Thyroid gland (tissue), 4 donors: Measurements from ENCODE around the gene CXCR4. TPM values are rescaled to one million over a fixed set of nuclear protein-coding genes. Genes with fewer than 3 reads are reported as not detected.
"Not testable (repeated sequence)": the region's sequence is repeated elsewhere in the genome, so short reads cannot be mapped to it uniquely, and the experiment has no call there.

Experiments used
- DNase-seq, 2 donors: peaks; one replicate each; pipeline ENCODE4 v3.0.0-alpha.2; 2019
- H3K27ac ChIP-seq, 3 donors: fragments of 200-600 bp; sonication (generic); 1 replicate in 2 of 3; 2 replicates in 1 of 3; pipeline ENCODE4 v1.5.1; 2016 to 2019; ENCODE audit warnings: mild to moderate bottlenecking in 1 of 3, moderate library complexity in 1 of 3
- H3K27me3 ChIP-seq: fragments of 200-600 bp; sonication (generic); one replicate; pipeline ENCODE4 v1.5.1; 2019
- H3K36me3 ChIP-seq, 2 donors: fragments of 200-600 bp; sonication (generic); one replicate each; pipeline ENCODE4 v1.5.1; 2016 to 2019
- H3K4me1 ChIP-seq, 2 donors: fragments of 200-600 bp; sonication (generic); one replicate each; pipeline ENCODE4 v1.5.1; 2017 to 2019
- H3K4me3 ChIP-seq, 3 donors: fragments of 200-600 bp; sonication (generic); replicated peaks in 1 of 3; 1 replicate in 2 of 3; 2 replicates in 1 of 3; pipeline ENCODE4 v1.5.1; 2016; ENCODE audit warnings: mild to moderate bottlenecking in 1 of 3
- H3K9me3 ChIP-seq: fragments of 200-600 bp; sonication (generic); one replicate; pipeline ENCODE4 v1.5.1; 2017
- CTCF ChIP-seq, 6 experiments: fragments of 200-600 bp in 3 of 6; fragments of 450-650 bp in 3 of 6; sonication (generic) in 3 of 6; IDR thresholded peaks; one replicate each; pipeline ENCODE4 v1.5.1; 2016 to 2019; ENCODE audit warnings: antibody characterized with exemption in 6 of 6, mild to moderate bottlenecking in 2 of 6, inconsistent platforms in 1 of 6, moderate library complexity in 1 of 6
- POLR2A ChIP-seq, 2 donors: fragments of 450-650 bp; IDR thresholded peaks; one replicate each; pipeline ENCODE4 v1.6.1; 2017; ENCODE audit warnings: antibody characterized with exemption in 2 of 2, mild to moderate bottlenecking in 2 of 2, moderate library complexity in 1 of 2
- WGBS, 2 donors: methylation state at CpG; one replicate each; pipeline ENCODE4 v1.1.5; 2017; 5-methylcytosine and 5-hydroxymethylcytosine counted together
- intact Hi-C: fragments of 100-400 bp; cut with DNase I; formaldehyde crosslinking; loops from one replicate; pipeline ENCODE4 v1.15.1; 2023
- total RNA-seq, 4 donors: library from RNA; depleted of rRNA; stranded (reverse); fragments of >200 nt; gene quantifications; one replicate each; pipeline ENCODE4 v1.2.3, GENCODE V29; 2016

CXCR4 gene
- total RNA-seq, 4 donors from 2014 or later: 7.1 to 17.5 (median 13.5) TPM

GRCh38 chr2:136081582-136082210 lies 36.3 kb downstream of the CXCR4 start:
- Histone ChIP-seq H3K36me3 (no peaks in the 10 kb centered on the region), H3K27me3 (no peaks in the 10 kb centered on the region), H3K9me3 (no peaks in the 10 kb centered on the region), H3K4me1 (no peaks in the 10 kb centered on the region), H3K4me3 (no peak overlapping the region), H3K27ac (no peak overlapping the region)
- intact Hi-C loops: no loop called here
- TF ChIP-seq CTCF (IDR thresholded peaks at IDR 0.05) (no peak), POLR2A (IDR thresholded peaks at IDR 0.05) (no peak)
- no peak for DNase-seq
- WGBS, 2 donors: 91 to 93% methylated on average over 3 of the region's 3 CpGs

GRCh38 chr2:136080114-136080513 lies 37.8 kb downstream of the CXCR4 start:
- H3K36me3 ChIP-seq: no peaks in the 10 kb centered on the region
- intact Hi-C loops: no loop called here
- peaks cover 4 to 7% of the 10 kb centered on the region in 2 donors for H3K4me1 ChIP-seq
- H3K27ac ChIP-seq: no peak overlapping the region
- H3K4me3 ChIP-seq: no peak overlapping the region
- TF ChIP-seq CTCF (IDR thresholded peaks at IDR 0.05): no peak
- no peak for TF ChIP-seq POLR2A (IDR thresholded peaks at IDR 0.05)
- WGBS, 2 donors: 92 to 93% methylated on average over 2 of the region's 2 CpGs
- DNase-seq: no peak
- H3K9me3 ChIP-seq: no peaks in the 10 kb centered on the region
- H3K27me3 ChIP-seq: no peaks in the 10 kb centered on the region

- no peak overlapping the region for H3K27ac ChIP-seq
- H3K27me3 ChIP-seq: no peaks in the 10 kb centered on the region
- no peaks in the 10 kb centered on the region for H3K36me3 ChIP-seq
- H3K9me3 ChIP-seq: no peaks in the 10 kb centered on the region
- DNase-seq: no peak
- 94 to 96% methylated on average over 5 of the region's 5 CpGs for WGBS, 2 donors
- intact Hi-C loops: no loop called here
- TF ChIP-seq POLR2A (IDR thresholded peaks at IDR 0.05): no peak
- TF ChIP-seq CTCF (IDR thresholded peaks at IDR 0.05): no peak
- H3K4me3 ChIP-seq: no peak overlapping the region
- H3K4me1 ChIP-seq: peaks cover 14 to 17% of the 10 kb centered on the region in 2 donors
These were observed 40.8 kb downstream of the CXCR4 start for GRCh38 chr2:136077107-136077506.

- Histone ChIP-seq H3K36me3 (no peaks in the 10 kb centered on the region), H3K9me3 (no peaks in the 10 kb centered on the region), H3K4me1 (peaks cover 16 to 17% of the 10 kb centered on the region in 2 donors), H3K27ac (no peak overlapping the region), H3K4me3 (no peak overlapping the region), H3K27me3 (no peaks in the 10 kb centered on the region)
- intact Hi-C loops: no loop called here
- peak; percentile 50 to 55 for DNase-seq
- TF ChIP-seq CTCF (IDR thresholded peaks at IDR 0.05) (peak in 2 of 6 experiments; percentile 16 to 19), POLR2A (IDR thresholded peaks at IDR 0.05) (no peak)
- WGBS, 2 donors: 40 to 43% methylated on average over 12 of the region's 12 CpGs
These were observed 42.5 kb downstream of the CXCR4 start for GRCh38 chr2:136075476-136075875.

- Histone ChIP-seq H3K27me3 (no peaks in the 10 kb centered on the region), H3K4me3 (no peak overlapping the region), H3K4me1 (peaks cover 16 to 17% of the 10 kb centered on the region in 2 donors), H3K27ac (no peak overlapping the region), H3K9me3 (no peaks in the 10 kb centered on the region), H3K36me3 (no peaks in the 10 kb centered on the region)
- WGBS, 2 donors: 64 to 67% methylated on average over 3 of the region's 3 CpGs
- intact Hi-C loops: no loop called here
- TF ChIP-seq CTCF (IDR thresholded peaks at IDR 0.05) (no peak), POLR2A (IDR thresholded peaks at IDR 0.05) (no peak)
- peak; percentile 55 for DNase-seq
These were observed 45.3 kb downstream of the CXCR4 start for GRCh38 chr2:136072621-136073020.

- intact Hi-C loops, H3K27me3 ChIP-seq, H3K9me3 ChIP-seq, H3K36me3 ChIP-seq, H3K4me3 ChIP-seq, DNase-seq, H3K27ac ChIP-seq: not testable (repeated sequence)
- 94 to 96% methylated on average over 4 of the region's 4 CpGs for WGBS, 2 donors
- H3K4me1 ChIP-seq: peaks cover 16 to 17% of the 10 kb centered on the region in 2 donors
These were observed 46.1 kb downstream of the CXCR4 start for GRCh38 chr2:136071887-136072286.
